Prostate gland (tissue), 2 donors: ENCODE results near the gene PCDH9. TPM values are rescaled to one million over a fixed set of nuclear protein-coding genes. Genes with fewer than 3 reads are reported as not detected.
A peak's percentile ranks its signal among the peaks of the same experiment; 100 is the strongest.

ENCODE experiments used
- DNase-seq: peaks from one replicate; pipeline ENCODE4 v3.0.0-alpha.2; 2019; ENCODE audit warnings: low spot score
- H3K27ac ChIP-seq, 2 donors: fragments of 200-600 bp; sonication (generic); 2 replicates each; pipeline ENCODE4 v1.5.1; 2017 to 2019
- H3K27me3 ChIP-seq: fragments of 200-600 bp; sonication (generic); replicated peaks from 2 replicates; pipeline ENCODE4 v1.5.1; 2019; ENCODE audit not compliant: insufficient read depth
- H3K36me3 ChIP-seq, 2 donors: fragments of 200-600 bp; sonication (generic); 1 replicate in 1 of 2; 2 replicates in 1 of 2; pipeline versions ENCODE4 v1.5.1 to v1.8.1; 2017 to 2019
- H3K4me1 ChIP-seq: fragments of 200-600 bp; sonication (generic); replicated peaks from 2 replicates; pipeline ENCODE4 v1.5.1; 2019
- H3K4me3 ChIP-seq, 2 donors: fragments of 200-600 bp; sonication (generic); 2 replicates each; pipeline ENCODE4 v1.5.1; 2017 to 2019
- H3K9me3 ChIP-seq: fragments of 200-600 bp; sonication (generic); 2 replicates; pipeline ENCODE4 v1.5.1; 2017
- POLR2A ChIP-seq: fragments of 450-650 bp; IDR thresholded peaks from one replicate; pipeline ENCODE4 v1.6.1; 2016; ENCODE audit warnings: antibody characterized with exemption, mild to moderate bottlenecking
- POLR2AphosphoS5 ChIP-seq: sonication (generic); formaldehyde crosslinking; IDR thresholded peaks from one replicate; pipeline ENCODE4 v1.6.1; 2017; ENCODE audit warnings: antibody characterized with exemption
- WGBS: methylation state at CpG from one replicate; pipeline ENCODE4 v1.1.5; 2018; 5-methylcytosine and 5-hydroxymethylcytosine counted together
- intact Hi-C: fragments of 100-400 bp; cut with DNase I; formaldehyde crosslinking; loops from one replicate; pipeline ENCODE4 v1.14.2; 2022
- total RNA-seq, 2 donors: library from RNA; depleted of rRNA; stranded (reverse); fragments of >200 nt; gene quantifications; one replicate each; pipeline ENCODE4 v1.1.0, GENCODE V29; 2016
- TF ChIP-seq, protein P1 (sequence below), 4 experiments: fragments of 200-600 bp in 2 of 4; fragments of 450-650 bp in 2 of 4; sonication (generic) in 2 of 4; IDR thresholded peaks; 1 replicate in 3 of 4; 2 replicates in 1 of 4; pipeline ENCODE4 v1.5.1; 2016 to 2019; ENCODE audit warnings: antibody characterized with exemption in 4 of 4, mild to moderate bottlenecking in 2 of 4, moderate library complexity in 2 of 4

PCDH9 gene
- total RNA-seq, 2 donors from 2014 or later = 1.8 to 5.5 TPM

DNA sequence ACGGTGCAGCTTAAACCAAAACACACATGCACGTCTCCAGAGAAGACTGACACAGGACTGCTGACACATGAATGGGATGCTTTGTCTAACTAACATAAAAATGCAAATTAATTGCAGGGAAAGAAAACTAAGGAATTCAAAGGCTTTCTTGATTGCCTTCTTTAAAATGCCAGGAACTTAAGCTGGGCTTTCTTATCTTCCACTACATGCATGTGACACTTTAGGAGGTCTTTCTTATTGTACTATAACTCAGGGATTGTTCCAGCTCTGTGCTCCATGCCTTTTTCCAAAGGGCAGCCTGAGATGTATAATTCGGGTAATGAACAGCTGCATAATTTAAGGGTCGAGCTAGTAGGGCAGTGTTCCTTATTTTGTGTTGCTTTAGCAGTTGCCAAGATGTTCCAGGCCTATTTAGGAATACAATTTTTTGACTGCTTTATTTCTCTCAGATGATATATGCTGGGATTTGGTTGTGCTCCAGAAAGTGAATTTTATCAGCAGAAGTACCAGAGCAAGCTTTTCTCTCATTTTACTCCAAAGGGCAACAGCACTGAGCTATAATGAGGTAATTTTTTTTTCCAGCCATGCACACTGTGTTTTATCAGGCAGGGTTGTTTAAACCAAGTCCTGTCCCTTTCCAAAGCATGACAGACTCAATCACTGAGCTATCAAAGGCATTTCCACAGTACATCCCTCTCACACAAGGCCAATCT lies 885.2 kb downstream of the PCDH9 start:
- intact Hi-C loops = no loop called here
- no peak overlapping the region for H3K27ac ChIP-seq
- H3K4me1 ChIP-seq = no peaks in the 10 kb centered on the region
- H3K27me3 ChIP-seq = no peaks in the 10 kb centered on the region
- H3K9me3 ChIP-seq = no peaks in the 10 kb centered on the region
- TF ChIP-seq POLR2A (no peak), POLR2AphosphoS5 (peak; percentile 29)
- WGBS = 44% methylated on average over 4 of the region's 4 CpGs
- no peak overlapping the region for H3K4me3 ChIP-seq
- no peaks in the 10 kb centered on the region for H3K36me3 ChIP-seq
- no peak for DNase-seq

DNA sequence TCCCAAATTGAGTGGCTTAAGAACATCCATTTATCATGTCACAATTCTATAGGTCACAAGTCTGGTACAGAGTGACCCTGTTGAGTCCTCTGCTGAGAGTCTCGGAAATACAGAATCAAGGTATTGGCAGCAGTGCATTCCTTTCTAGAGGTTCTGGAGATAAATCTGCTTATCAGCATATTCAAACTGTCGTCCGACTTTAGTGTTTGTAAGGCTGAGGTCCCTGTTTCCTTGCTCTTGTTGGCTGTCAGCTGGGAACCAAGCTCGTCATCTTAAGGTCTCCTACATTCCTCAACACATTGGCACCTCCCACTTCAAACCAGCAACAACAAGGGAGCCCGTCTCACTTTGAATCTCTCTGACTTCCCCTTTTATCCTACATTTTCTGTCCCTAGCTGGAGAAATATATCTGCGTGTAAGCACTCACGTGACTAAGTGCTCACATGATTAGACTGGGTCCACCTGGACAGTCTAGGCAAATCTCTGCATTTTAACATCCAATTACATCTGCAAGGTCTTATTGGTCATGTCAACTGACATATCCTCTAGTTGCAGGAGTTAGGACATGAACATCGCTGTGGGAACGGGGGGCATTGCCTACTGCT lies 886.8 kb downstream of the PCDH9 start:
- 93% methylated on average over 9 of the region's 9 CpGs for WGBS
- intact Hi-C loops = no loop called here
- H3K9me3 ChIP-seq = no peaks in the 10 kb centered on the region
- no peak overlapping the region for H3K27ac ChIP-seq
- no peak for DNase-seq
- TF ChIP-seq POLR2AphosphoS5 = no peak
- TF ChIP-seq, protein P1, sequence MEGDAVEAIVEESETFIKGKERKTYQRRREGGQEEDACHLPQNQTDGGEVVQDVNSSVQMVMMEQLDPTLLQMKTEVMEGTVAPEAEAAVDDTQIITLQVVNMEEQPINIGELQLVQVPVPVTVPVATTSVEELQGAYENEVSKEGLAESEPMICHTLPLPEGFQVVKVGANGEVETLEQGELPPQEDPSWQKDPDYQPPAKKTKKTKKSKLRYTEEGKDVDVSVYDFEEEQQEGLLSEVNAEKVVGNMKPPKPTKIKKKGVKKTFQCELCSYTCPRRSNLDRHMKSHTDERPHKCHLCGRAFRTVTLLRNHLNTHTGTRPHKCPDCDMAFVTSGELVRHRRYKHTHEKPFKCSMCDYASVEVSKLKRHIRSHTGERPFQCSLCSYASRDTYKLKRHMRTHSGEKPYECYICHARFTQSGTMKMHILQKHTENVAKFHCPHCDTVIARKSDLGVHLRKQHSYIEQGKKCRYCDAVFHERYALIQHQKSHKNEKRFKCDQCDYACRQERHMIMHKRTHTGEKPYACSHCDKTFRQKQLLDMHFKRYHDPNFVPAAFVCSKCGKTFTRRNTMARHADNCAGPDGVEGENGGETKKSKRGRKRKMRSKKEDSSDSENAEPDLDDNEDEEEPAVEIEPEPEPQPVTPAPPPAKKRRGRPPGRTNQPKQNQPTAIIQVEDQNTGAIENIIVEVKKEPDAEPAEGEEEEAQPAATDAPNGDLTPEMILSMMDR (IDR thresholded peaks at IDR 0.05) = no peak
- H3K27me3 ChIP-seq = no peaks in the 10 kb centered on the region
- no peaks in the 10 kb centered on the region for H3K36me3 ChIP-seq
- no peaks in the 10 kb centered on the region for H3K4me1 ChIP-seq
- H3K4me3 ChIP-seq = no peak overlapping the region

DNA sequence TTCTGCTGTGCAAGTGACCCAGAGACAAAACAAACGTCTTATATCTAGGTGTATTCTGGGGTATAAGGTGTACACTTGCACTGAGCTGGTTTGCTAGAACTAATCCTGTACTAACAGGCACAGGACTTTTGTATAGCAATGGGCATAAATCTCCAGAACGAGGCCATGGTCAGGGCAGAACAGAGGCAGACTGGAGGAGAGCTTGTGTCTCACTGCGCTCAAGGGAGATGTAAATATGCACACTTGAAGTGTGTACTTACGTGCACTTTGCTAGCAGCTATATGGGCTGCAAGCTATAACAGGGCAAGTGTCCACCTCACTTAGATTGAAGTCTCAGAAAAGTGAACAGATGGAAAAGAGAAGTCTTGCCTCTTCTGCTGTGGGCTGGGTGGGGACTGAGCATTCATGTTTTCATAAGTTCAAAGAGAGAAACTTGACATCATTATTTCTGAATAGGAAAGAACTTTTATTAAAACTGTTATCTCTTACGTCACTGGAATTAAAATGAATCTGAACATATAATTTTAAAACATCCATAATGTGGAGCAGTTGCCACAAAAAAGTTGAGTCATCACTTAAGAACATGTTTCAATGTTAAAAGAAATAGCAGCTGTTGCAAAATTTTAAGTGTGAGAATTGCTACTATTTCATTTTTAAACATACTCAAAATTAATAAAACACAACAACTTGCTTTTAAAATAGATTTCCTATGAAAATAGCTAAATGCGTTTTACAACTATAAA lies 888.3 kb downstream of the PCDH9 start:
- WGBS = 86% methylated on average over 6 of the region's 6 CpGs
- Histone ChIP-seq H3K4me1 (no peaks in the 10 kb centered on the region), H3K36me3 (no peaks in the 10 kb centered on the region), H3K4me3 (no peak overlapping the region), H3K9me3 (no peaks in the 10 kb centered on the region), H3K27ac (no peak overlapping the region), H3K27me3 (no peaks in the 10 kb centered on the region)
- DNase-seq = no peak
- TF ChIP-seq POLR2A (no peak), POLR2AphosphoS5 (no peak)
- TF ChIP-seq, protein P1 (IDR thresholded peaks at IDR 0.05) = no peak
- intact Hi-C loops = no loop called here

DNA sequence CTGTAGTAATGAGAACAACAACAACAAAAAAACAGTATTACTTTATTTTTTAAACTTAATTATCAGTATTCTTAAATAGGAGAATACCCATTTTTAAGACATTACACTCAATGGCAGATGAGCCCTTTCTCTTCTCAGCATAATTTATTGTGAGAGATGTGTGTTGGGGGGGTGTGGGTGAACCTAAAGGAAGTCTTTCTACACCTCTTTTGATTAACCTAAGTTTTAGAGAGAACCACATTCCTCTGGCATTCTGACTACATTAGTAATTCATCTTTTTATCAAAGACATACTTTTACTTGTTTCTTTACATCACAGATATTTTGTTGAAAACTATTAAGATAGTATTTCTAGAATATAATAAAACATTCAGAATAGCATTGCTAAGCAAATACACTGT lies 890.9 kb downstream of the PCDH9 start:
- Histone ChIP-seq H3K4me1 (no peaks in the 10 kb centered on the region), H3K36me3 (no peaks in the 10 kb centered on the region), H3K27me3 (no peaks in the 10 kb centered on the region), H3K4me3 (no peak overlapping the region), H3K27ac (no peak overlapping the region), H3K9me3 (no peaks in the 10 kb centered on the region)
- DNase-seq = no peak
- intact Hi-C loops = no loop called here
- TF ChIP-seq, protein P1 (IDR thresholded peaks at IDR 0.05) = no peak
- TF ChIP-seq POLR2A (no peak), POLR2AphosphoS5 (no peak)

DNA sequence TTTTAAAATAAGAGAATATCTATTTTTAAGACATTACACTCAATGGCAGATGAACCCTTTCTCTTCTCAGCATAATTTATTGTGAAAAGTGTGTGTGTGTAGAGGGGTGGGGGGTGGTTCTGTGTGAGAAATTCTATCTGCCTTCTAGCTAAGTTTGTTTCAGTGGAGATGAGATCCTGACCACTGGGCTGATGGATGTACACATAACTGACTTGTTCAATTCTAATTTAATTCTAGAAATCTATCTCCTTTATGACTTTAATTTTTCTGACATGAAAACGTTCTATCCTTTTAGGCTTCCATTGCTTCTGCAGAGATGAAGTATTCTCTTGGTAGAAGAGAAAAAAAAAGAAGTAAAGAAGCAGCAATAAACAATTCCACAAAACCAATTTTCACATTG lies 891.6 kb downstream of the PCDH9 start:
- TF ChIP-seq POLR2AphosphoS5 = no peak
- TF ChIP-seq POLR2A = no peak
- TF ChIP-seq, protein P1 (IDR thresholded peaks at IDR 0.05) = no peak
- DNase-seq = no peak
- no peaks in the 10 kb centered on the region for H3K36me3 ChIP-seq
- intact Hi-C loops = no loop called here
- H3K4me3 ChIP-seq = no peak overlapping the region
- no peaks in the 10 kb centered on the region for H3K9me3 ChIP-seq
- no peaks in the 10 kb centered on the region for H3K4me1 ChIP-seq
- WGBS = 73% methylated on average over 1 of the region's 1 CpG
- H3K27ac ChIP-seq = no peak overlapping the region
- no peaks in the 10 kb centered on the region for H3K27me3 ChIP-seq
